Epidermal melanocyte (primary cell): ENCODE measurements around the gene LYPD1.

ENCODE experiments used
- DNase-seq: peaks from one replicate; pipeline ENCODE4 v3.0.0; 2011; ENCODE audit warnings: low spot score; ENCODE audit not compliant: insufficient read length

LYPD1 gene

DNA sequence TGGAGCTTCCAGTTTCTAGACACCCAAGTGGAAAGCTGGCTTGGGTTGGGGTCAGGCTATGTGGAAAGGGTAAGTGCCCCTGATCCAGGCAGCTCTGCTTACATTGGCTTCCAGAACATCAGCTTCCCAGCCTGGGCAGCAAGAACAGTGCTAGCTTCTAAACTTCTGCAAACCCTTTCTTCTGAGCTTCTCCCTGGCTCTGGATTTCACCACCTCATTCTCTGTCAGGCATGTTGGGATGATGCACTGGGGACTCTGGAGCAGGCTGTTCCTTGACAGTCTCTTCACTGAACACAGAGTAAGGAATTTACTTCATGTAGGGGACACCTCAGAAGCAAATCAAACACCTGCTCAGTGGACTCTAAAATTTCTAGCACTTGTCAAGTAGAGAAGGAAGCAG lies 72.8 kb downstream of the LYPD1 start:
- no peak for DNase-seq

GRCh38 chr2:132595693-132596092 lies 74.3 kb downstream of the LYPD1 start:
- no peak for DNase-seq

DNA sequence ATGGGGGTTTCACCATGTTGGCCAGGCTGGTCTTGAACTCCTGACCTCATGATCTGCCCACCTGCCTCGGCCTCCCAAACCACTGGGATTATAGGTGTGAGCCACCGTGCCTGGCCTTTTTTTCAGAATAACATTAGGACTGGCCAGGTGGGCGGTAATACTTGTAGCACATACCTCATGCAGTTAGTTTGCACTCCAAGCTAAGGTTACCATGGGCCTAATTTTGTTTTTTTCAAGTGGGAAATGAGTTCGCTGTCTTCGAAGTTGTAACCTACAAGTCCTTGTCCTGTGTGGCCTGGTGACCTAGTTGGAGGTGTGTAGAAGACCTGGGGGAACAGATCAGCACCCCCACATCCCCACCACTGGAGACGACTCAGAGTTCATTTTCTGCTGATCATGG lies 74.8 kb downstream of the LYPD1 start:
- no peak for DNase-seq
